Ramos (cell line): ENCODE measurements around the gene ASIC2.

Experiments used
- in situ Hi-C: fragments of 300-500 bp; cut with MboI; formaldehyde crosslinking; loops from one replicate; pipeline ENCODE4 v1.14.3; 2022; ENCODE audit warnings: low sequenced_read_pairs; ENCODE audit not compliant: unreplicated experiment

ASIC2 gene

DNA sequence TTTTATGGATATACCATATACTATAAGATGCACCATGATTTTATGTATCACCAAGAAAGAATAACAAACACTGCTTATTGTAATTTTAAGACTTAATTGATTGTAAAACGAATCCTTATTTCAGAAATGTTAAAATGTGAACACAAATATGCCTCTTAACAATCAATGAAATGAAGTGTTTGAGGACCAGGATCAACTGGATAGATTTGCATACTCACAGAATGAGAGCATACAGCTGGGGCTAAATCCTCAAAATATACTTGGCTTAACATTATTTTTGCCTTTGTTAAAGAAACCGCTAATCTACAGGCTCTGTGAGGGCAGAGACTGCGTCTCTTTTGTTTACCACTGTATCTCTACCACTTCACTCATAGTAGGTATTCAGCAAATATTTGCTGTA, 207.8 kb downstream of the ASIC2 start:
- in situ Hi-C loops: no loop called here

DNA sequence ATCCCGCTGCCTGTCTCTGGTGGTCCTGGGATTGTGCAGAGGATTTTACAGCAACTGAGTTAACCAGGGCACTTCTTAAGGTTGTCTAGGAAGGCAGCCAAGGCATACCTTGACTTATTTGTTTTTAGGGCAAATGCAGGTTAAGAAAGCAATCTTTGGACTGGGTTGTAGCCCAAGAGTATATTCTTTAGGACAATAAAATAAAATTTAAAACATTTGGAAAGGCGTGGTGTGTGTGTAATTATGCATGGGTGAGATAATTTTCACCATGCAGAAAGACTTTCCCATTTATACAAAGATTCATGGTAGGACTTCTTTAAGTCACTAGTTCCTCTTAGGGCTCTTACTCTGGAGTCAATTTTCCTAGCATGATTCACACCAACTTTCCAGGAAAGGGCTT, 208.3 kb downstream of the ASIC2 start:
- in situ Hi-C loops: no loop called here

DNA sequence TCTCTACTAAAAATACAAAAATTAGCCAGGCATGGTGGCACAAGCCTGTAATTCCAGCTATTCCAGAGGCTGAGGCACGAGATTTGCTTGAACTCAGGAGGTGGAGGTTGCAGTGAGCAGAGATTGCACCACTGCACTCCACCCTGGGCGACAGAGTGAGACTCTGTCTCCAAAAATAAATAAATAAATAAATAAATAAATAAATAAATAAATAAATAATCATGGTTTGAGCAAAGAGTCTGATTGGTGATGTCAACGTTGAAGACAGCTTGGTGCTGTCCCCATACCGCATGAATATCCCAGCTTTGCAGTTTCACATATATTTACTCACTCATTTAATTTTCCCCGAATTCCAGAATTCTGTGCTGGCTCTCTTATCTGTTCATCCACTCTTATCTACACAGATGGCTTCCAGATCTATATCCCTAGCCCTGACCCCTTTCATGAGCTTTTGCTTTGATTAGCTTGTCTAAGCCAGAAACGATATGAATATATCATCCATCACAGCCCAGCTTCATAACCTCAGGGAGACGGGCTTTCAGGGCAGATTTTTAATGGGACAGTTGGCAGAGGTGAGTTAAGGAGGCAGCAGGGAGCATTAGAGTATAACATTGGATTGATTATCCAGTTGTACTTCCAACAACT, 210.4 kb downstream of the ASIC2 start:
- in situ Hi-C loops: no loop called here

DNA sequence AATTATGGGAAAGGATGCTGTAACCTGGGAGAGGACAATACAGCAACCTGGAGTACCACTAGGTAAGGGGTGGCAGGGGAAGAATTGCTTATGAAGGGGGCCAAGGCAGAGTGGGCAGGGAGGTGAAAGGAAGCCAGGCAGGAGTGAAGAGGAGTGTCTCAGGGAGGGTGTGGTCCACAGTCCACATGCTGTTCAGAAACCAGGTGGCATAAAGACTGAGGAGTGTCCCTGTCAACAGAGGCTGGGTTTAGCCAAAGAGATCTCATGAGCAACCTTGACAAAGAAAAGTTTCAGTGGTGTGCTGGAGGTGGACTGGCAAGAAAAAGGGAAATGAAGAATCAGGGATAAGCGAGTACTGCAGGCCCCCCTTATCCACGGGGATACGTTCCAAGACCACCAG, 213.0 kb downstream of the ASIC2 start:
- in situ Hi-C loops: no loop called here

DNA sequence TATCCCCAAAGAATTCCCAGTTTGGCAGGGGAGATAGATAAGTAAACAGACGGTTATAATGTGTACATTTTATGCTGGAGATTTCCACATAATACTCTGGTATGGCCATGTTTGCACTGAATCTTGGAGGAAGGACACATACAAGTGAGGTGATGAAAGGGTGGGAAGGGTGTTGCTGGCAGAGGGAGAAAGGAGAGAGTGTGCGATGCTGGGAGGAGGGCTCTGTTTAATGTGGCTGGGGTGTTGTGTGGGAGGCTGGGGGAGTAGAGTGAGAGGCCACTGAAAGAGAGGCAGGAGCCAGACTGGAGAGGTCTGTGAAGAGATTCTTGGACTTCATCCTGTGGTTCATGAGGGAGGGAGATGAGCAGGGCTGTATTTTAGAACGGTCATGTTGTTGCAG, 213.9 kb downstream of the ASIC2 start:
- in situ Hi-C loops: no loop called here

DNA sequence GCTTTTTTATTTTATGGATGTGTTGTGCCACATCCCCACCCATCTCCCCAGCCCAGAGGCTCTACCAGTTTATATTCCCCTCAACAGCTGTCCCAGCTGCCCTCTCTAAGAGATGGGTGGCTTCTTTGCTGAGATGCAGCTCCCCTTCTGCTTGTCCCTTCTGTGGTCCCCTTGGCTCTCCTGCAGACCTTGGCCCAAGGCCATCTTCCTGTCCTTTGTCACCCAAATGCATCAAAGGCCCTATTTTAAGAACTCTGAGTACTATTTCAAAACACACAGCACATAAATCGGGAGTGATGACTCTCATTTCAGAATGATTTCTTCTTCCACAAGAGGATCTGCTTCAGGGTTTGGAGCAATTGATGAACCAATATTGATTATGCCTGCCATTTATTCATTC, 216.1 kb downstream of the ASIC2 start:
- in situ Hi-C loops: no loop called here

DNA sequence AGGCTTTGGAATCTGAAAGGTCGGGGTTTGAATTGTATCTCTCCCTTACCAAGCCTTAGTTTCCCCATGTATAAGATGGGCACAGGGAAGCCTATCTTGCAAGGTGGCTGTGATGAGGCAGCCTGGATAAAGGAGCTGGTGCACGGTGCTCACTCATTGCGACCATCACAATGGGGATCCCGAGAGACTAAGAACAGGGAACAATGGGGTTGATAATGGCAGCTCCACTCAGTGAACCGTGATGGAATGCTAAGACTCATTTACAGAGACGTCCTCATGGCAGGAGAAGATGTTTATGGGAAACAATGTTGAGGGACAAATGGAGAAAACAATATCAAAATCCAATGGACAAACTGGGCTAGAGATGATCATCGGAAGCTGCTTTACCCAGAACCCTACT, 219.7 kb downstream of the ASIC2 start:
- in situ Hi-C loops: no loop called here

DNA sequence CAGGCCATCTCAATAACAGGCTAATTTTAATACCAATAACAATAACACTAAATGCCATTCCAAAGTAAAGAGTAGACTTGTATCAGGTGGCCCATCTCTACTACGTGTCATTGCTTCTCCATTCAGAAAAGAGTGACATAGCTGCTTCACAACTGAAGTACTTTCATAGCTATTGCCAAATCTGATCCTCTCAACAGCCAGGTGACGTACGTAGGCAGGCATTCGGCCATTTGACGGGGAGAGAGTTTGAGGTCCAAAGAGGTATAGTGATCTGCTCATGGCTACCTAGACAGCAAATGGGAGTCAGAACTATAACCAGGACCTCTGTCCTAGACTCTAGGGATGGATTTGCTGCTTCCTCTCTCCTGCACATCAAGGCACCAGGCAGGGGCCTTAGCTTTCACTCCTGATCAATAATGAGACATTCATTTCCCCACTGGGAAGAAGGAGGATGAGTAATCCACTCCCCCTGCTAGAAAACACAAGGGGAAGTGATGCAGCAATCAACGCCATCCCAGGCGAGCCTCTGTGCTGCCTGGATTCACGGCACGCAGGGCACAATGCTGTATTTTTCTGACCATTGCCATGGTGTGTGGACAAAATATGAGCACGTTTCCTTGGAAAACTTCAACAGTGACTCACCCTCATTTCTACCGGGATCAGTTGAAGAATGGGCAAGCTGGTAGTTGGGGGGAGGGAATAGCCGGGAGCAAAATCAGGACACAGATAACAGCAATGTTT, 220.5 kb downstream of the ASIC2 start:
- in situ Hi-C loops: no loop called here

DNA sequence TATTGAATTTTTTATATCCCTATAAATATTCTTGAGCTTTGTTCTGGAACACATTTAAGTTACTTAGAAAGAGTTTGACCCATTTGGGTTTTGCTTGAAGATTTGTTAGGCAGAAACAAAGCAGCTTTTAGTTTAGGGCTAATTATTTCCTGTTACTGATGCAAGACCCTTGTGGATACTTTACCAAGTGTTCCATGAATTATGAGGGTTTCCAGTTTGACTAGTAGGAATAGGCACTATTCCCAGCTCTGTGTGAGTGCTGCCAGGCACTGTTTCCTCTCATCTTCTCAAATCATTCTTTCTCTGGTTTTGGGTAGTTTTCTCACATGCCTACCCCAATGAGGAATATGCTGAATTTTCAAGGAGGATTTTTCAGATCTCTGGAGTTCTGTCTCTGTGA, 221.4 kb downstream of the ASIC2 start:
- in situ Hi-C loops: no loop called here

DNA sequence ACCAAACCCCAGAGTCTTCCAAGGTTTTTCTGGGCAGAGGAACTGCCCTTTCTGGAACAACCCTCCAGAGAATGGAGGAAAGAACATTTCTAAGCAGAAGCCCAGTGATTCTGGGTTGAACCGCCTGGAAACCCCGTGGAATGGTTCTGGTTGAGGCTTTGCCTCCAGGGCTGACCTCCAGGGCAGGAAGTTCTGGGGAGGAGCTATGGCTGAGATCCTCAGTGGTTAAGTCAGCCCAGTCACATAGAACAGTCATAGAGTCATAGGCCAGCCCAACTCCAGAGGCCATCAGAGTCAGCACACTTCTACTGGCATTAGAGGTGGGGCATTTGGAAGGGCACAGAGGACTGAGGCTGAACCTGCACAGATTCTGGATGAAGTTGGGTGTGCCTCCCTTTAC, 235.5 kb downstream of the ASIC2 start:
- in situ Hi-C loops: no loop called here

DNA sequence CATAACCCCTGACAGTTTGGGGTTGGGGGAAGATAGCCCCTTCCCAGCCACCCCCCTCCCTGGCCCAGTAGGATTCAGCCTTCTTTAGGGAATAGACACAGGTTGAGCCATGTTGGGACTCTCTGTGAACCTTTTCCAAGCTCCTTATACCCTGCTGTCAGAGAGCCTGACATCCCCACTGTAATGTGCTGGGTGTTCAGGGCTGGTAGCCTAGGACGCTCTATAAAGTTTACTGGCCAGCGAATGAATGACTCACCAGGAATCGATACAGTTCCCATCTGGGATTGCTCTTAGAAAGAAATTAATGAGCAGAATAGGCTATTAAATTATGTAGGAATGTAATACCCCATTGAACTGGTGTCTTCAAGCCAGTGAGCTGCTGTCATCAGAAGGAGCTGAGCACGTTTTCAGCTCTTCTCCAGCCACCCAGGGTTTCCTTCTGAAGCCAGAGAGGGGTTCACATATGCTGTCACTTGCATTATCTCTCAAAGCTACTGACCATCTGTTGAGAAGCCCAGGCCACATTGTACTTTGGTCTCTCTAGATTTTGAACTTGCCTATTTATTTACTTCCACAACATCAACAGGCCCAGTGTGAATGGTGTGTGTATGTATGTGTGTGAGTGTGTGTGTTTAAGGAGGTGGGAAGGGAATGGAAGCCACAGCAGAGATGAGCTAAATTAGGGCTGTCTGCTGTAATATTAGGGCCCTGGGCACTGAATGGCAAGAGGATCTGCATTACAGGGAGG, 236.5 kb downstream of the ASIC2 start:
- in situ Hi-C loops: no loop called here

DNA sequence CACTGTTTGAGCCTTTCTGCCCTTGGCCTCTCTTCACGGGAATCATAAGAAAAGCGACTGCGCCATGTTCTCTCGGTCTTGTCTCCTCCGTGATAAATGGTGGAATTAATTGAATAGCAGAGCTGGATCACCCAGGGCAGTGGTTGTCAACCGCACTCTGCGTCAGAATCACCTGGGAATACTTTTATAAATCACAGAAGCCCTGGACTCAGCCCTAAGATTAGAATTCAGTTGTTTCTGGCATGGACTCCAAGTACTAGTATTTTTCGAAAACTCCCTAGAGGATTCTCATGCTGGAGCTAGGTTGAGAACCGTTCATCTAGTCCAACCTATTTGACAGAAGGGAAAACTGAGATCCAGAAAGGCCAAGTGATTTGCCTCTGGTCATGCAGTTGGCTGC, 237.3 kb downstream of the ASIC2 start:
- in situ Hi-C loops: no loop called here

DNA sequence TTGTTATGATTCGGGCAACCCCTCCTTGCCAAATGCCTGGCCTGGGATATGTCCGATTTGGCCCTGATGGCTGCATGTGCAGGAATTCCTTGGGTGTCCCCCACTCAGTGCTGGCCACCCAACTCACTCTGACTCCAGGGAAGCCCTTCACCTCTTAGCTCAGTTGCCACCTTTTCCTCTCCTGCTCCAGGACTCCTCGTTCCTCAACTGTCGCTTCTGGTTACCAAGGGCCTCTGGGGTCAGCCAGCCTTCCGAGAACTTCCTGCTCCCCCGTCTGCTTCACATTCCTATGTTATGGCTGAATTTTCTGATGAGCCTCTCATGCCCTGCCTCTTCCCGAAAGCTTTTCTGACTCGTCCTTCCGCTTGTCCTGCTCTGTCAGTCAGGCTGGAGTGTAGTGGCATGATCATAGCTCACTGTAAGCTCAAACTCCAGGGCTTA, 237.9 kb downstream of the ASIC2 start:
- in situ Hi-C loops: no loop called here

DNA sequence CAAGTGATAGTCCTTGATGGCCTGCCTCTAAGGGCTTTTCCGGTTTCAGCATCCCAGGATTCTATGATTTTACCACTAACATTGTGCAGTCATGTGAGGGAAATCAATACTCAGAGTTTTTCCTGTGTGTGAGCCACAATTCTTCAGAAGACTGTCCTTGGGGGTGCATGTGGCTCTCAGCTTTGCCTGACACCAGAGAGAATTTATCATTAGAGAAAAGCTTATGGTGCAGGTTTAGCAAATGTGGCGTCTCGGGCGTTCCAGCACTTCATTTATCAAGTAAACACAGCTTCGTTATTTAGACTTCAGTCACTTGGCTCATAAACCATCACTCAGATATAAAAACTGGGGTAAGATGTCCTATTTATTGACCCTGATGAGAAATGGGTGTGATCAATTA, 238.7 kb downstream of the ASIC2 start:
- in situ Hi-C loops: no loop called here

DNA sequence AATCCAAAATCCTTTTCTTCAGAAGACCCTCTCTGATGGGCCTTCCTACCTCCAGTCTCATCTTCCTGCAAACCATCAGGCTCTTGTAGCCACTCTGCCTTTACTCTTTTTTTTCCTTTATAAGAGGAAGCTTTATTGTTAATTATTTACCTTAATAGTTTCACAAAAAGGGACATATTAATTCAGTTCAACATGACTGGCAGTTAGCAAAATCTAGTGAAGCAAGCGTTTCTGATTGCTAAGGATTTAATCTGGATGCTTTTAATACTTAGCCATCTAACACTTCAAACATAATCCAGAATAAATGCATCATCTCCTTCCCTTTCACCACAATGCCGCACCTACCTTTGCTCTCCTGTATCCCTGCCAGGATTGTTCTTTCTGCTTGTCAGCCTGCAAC, 239.4 kb downstream of the ASIC2 start:
- in situ Hi-C loops: no loop called here

DNA sequence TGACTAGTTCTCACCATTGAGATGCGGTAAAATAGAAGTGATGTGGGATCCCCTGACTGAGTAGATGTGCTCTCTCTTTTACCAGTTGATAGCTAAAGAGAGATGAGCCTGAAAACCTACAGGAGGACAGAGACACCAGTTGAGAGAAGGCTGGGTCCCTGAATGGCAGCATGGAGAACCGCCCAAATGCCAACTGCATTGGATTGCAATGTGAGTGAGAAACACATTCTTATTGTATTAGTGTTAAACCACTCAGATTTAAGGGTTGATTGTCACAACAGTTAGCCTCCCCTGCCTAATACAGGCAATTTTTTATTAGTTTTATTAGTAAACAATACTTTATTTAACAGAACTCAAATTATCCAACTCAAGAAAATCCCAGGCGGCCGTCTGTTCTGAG, 240.2 kb downstream of the ASIC2 start:
- in situ Hi-C loops: no loop called here

DNA sequence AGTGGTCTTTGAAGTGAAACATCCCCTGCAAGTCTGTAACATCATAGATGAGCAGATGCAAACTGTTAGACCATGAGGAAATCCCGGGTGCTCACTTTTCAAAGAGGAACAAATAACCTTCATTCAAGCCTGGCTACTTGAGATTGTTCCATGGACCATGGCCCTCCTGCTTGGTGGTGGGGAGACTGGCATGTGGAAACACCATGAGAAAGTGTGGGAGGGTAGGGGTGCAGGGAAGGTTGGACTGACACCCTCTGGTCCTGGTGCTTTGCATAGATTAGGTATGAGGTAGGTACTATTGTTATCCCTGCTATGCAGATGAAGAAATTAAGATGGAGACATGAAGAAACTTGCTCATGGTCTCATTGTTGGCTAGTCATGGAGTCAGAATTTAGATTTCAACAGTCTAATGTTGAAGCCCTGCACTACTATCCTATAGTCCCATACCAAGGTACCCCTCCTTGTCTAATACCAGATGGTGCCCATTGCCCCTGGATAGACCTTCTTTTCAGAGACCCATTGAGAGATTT, 242.4 kb downstream of the ASIC2 start:
- in situ Hi-C loops: no loop called here

DNA sequence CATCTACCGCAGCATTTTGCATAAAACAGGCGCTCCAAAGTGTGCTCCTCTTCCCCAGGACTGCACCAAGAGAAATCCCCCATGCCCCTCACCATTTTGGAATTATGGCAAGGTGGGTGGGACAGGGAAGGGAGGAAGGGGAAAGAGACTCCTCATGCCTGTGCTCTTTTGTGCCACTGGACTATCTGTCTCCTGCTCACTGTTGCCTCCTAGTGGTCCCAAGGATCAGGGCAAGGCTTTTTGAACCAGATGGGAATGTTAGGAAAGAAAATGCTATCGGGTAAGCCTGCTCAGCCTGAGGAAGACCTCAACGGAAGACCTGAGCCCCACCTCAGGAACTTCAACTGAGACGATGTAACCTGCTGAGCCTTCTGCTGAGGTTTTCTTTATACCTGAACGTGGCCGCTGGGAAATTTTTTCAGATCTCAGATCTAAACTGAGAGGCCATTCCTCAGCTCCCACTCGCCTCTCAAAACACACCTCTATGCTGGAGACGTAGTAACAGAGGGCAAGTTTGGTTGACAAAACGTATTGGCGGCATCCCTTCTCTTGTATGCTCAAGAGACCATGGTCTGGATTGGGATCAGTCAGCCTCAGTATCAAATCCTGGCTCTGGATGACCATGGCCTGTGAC, 243.2 kb downstream of the ASIC2 start:
- in situ Hi-C loops: no loop called here

DNA sequence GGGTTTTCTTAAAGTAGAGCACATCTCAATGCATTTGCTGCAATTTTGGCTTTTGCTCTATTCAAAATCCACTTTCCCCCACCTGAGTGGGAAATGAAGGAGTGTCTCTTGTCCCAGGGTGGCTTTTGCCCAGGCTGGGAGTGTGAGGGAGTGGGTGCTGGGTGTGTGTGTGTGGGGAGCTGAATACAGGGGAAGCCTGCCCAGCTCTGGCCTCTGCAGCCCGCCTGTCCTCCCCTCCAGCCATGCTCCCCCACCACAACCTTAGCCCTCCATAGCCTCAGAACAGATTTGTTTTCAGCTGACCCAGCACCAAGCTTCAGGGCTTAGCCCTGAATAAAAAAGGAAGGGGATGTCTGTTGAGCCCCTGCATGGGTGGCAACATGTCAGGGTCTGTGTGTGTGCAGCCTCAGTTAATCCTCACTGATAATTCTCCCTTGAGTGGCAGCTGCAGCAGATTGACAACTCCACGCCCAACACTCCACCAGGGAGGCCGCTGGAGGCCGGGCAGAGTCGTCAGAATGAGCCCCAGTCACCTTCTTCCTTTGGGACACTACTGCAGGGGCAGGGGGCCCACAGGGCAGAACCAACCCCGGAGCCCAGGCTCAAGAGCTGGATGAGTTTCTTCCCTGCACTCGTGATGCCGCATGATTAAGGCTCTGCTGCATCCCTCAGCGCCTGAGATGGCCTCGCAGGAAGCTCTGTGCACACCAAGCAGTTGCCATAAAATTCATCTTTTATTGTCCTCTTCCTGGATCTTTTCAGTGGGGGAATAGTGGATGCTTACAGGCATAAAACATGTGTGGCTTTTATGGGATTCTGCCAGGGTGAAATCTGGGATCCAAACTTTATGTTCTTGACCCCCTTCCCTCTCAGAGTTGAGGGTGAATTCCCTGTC, 246.5 kb downstream of the ASIC2 start:
- in situ Hi-C loops: no loop called here

DNA sequence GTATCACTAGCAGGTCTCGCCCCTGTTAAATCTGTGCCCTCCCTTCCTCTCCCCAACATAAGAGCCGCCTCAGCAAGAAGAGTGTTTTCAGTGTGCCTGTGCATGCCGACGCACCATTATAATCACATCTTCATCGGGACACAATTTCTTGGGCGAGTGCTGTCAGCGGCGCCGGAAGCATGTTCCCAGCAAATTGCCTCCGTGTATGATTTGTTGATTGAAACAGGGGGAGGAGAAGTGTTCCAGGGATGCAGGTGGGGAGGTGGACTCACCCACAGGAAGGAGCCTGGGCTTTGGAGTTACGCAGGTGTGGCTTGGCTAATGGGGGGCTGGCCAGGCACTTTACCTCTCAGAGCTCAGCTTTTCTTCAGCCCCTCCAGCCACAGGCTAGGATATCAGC, 247.9 kb downstream of the ASIC2 start:
- in situ Hi-C loops: no loop called here
